B cell (primary cell): ENCODE measurements around the gene CARD9.

ENCODE experiments used
- CTCF ChIP-seq: fragments of 200-600 bp; IDR thresholded peaks from one replicate; pipeline ENCODE4 v1.8.0; 2022; ENCODE audit warnings: antibody characterized with exemption, mild to moderate bottlenecking
- EZH2 ChIP-seq: IDR thresholded peaks from 2 replicates; pipeline ENCODE4 v1.6.1; 2012; ENCODE audit warnings: borderline replicate concordance, low read depth, mild to moderate bottlenecking, moderate library complexity, low read length; ENCODE audit not compliant: insufficient read depth, poor library complexity, severe bottlenecking

GRCh38 chr9:136353088-136353487, 20.4 kb downstream of the CARD9 start:
- TF ChIP-seq CTCF = no peak
- no peak for TF ChIP-seq EZH2
